WTC11 (cell line): ENCODE measurements around the gene H2AZ1. TPM values are rescaled to one million over a fixed set of nuclear protein-coding genes. Genes with fewer than 3 reads are reported as not detected.

ENCODE experiments used
- ATAC-seq: fragments of 200-7000 bp; cut with Tn5 transposase; 2 replicates; pipeline ENCODE4 v1.10.0; 2021; ENCODE audit warnings: mild to moderate bottlenecking, moderate library complexity
- CTCF ChIA-PET: fragments of 300-600 bp; sonication (Branson Sonifier 250); formaldehyde crosslinking; loops from one replicate; lab custom pipeline; 2021; ENCODE audit warnings: antibody characterized with exemption; lab: Charles Lee
- POLR2A ChIA-PET: fragments of 350-600 bp; sonication (Branson Sonifier 250); formaldehyde crosslinking; loops from one replicate; lab custom pipeline; 2021; ENCODE audit warnings: antibody characterized with exemption; lab: Charles Lee
- DNase-seq: peaks from one replicate; pipeline ENCODE4 v3.0.0; 2021; ENCODE audit warnings: low spot score
- H3K27ac Mint-ChIP-seq: 2 replicates; pipeline ENCODE4 v1.8.0; 2021; ENCODE audit warnings: mixed read lengths
- H3K27me3 Mint-ChIP-seq: 2 replicates; pipeline ENCODE4 v1.8.0; 2021; ENCODE audit warnings: low read depth, mild to moderate bottlenecking, moderate library complexity, mixed read lengths
- H3K36me3 Mint-ChIP-seq: 2 replicates; pipeline ENCODE4 v1.8.0; 2021; ENCODE audit warnings: mixed read lengths
- H3K4me1 Mint-ChIP-seq: 2 replicates; pipeline ENCODE4 v1.8.0; 2022; ENCODE audit warnings: mixed read lengths
- H3K4me3 Mint-ChIP-seq: 2 replicates; pipeline ENCODE4 v1.8.0; 2021; ENCODE audit warnings: mild to moderate bottlenecking, moderate library complexity, mixed read lengths
- H3K9me3 Mint-ChIP-seq: 2 replicates; pipeline ENCODE4 v1.8.0; 2021; ENCODE audit warnings: mixed read lengths
- CREB1 ChIP-seq: sonication (generic); formaldehyde crosslinking; IDR thresholded peaks from 2 replicates; pipeline ENCODE4 v1.8.0; 2023; ENCODE audit warnings: mild to moderate bottlenecking, missing genetic modification reagents
- EMX1 ChIP-seq: fragments of 250-450 bp; sonication (Bioruptor Pico); IDR thresholded peaks from 2 replicates; pipeline ENCODE4 v1.8.0; 2021; ENCODE audit warnings: mild to moderate bottlenecking
- FOXJ3 ChIP-seq: sonication (generic); formaldehyde crosslinking; IDR thresholded peaks from 2 replicates; pipeline ENCODE4 v1.9.0; 2021; ENCODE audit warnings: missing genetic modification reagents, mild to moderate bottlenecking, borderline replicate concordance
- FOXP1 ChIP-seq: sonication (generic); formaldehyde crosslinking; IDR thresholded peaks from 2 replicates; pipeline ENCODE4 v1.8.0; 2022; ENCODE audit warnings: missing genetic modification reagents, mild to moderate bottlenecking, moderate library complexity, borderline replicate concordance
- MYBL2 ChIP-seq: sonication (generic); formaldehyde crosslinking; IDR thresholded peaks from 2 replicates; pipeline ENCODE4 v1.8.1; 2023; ENCODE audit warnings: mild to moderate bottlenecking, moderate library complexity, missing genetic modification reagents
- NFATC4 ChIP-seq: fragments of 250-450 bp; sonication (Bioruptor Pico); IDR thresholded peaks from 2 replicates; pipeline ENCODE4 v1.9.0; 2021; ENCODE audit warnings: mild to moderate bottlenecking
- NR2C2 ChIP-seq: sonication (generic); formaldehyde crosslinking; IDR thresholded peaks from 2 replicates; pipeline ENCODE4 v1.8.0; 2022; ENCODE audit warnings: mild to moderate bottlenecking, missing genetic modification reagents
- OVOL2 ChIP-seq: fragments of 250-450 bp; sonication (Bioruptor Pico); IDR thresholded peaks from 2 replicates; pipeline ENCODE4 v1.9.0; 2021; ENCODE audit warnings: mild to moderate bottlenecking, borderline replicate concordance
- SOX15 ChIP-seq: fragments of 250-450 bp; sonication (Bioruptor Pico); IDR thresholded peaks from 2 replicates; pipeline ENCODE4 v1.9.0; 2021; ENCODE audit warnings: mild to moderate bottlenecking
- TEAD1 ChIP-seq: sonication (generic); formaldehyde crosslinking; IDR thresholded peaks from 2 replicates; pipeline ENCODE4 v1.8.0; 2022; ENCODE audit warnings: mild to moderate bottlenecking, missing genetic modification reagents
- TEAD4 ChIP-seq: sonication (generic); formaldehyde crosslinking; IDR thresholded peaks from 2 replicates; pipeline ENCODE4 v1.8.0; 2022; ENCODE audit warnings: mild to moderate bottlenecking, missing genetic modification reagents
- ZBTB43 ChIP-seq: sonication (generic); formaldehyde crosslinking; IDR thresholded peaks from 2 replicates; pipeline ENCODE4 v1.8.1; 2023; ENCODE audit warnings: mild to moderate bottlenecking, missing genetic modification reagents
- ZNF263 ChIP-seq: sonication (generic); formaldehyde crosslinking; IDR thresholded peaks from 2 replicates; pipeline ENCODE4 v1.8.1; 2022; ENCODE audit warnings: low read depth, mild to moderate bottlenecking, moderate library complexity, missing genetic modification reagents
- ZNF396 ChIP-seq: fragments of 250-450 bp; sonication (Bioruptor Pico); IDR thresholded peaks from 2 replicates; pipeline ENCODE4 v1.8.0; 2021; ENCODE audit warnings: mild to moderate bottlenecking, moderate library complexity, borderline replicate concordance
- ZNF425 ChIP-seq: fragments of 250-450 bp; sonication (Bioruptor Pico); conservative IDR thresholded peaks from 2 replicates; pipeline ENCODE4 v1.9.0; 2021; ENCODE audit warnings: mild to moderate bottlenecking
- ZNF512 ChIP-seq: sonication (generic); formaldehyde crosslinking; IDR thresholded peaks from 2 replicates; pipeline ENCODE4 v1.8.1; 2022; ENCODE audit warnings: missing genetic modification reagents, borderline replicate concordance
- ZNF532 ChIP-seq: fragments of 250-450 bp; sonication (Bioruptor Pico); IDR thresholded peaks from 2 replicates; pipeline ENCODE4 v1.9.0; 2021; ENCODE audit warnings: mild to moderate bottlenecking, borderline replicate concordance
- total RNA-seq: library from RNA; stranded (reverse); gene quantifications from 3 replicates; pipeline ENCODE4 v1.2.3, GENCODE V29; 2021
- TF ChIP-seq, protein P1 (sequence below): sonication (generic); formaldehyde crosslinking; IDR thresholded peaks from 2 replicates; pipeline ENCODE4 v1.8.1; 2023; ENCODE audit warnings: mild to moderate bottlenecking, missing genetic modification reagents, moderate library complexity
- TF ChIP-seq, protein P2 (sequence below): fragments of 250-450 bp; sonication (Bioruptor Pico); IDR thresholded peaks from 2 replicates; pipeline ENCODE4 v1.9.0; 2021; ENCODE audit warnings: mild to moderate bottlenecking

The H2AZ1 gene
- total RNA-seq, 1 experiment from 2014 or later, result 684 TPM

DNA sequence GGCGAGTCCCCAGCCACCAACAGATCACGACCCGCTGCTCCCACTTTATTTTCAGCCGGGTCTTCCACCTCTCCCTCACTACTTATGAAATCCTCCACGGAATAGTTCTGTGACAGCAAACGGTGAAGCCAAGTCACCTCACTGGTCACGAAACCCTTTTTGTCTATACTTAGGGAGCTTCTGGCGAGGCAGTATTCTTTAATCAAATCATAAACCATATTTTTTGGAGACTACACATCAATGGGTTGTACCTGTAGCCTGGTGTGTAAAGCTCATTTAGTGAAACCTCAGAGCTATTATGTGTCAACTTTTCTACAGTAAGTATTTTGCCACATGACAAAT, 809 bp upstream of the H2AZ1 start:
- TF ChIP-seq TEAD1 (CRISPR knock-in tag) (0 out of 2 replicates have a peak, but pooled peaks have one; percentile 10), OVOL2 (CRISPR knock-in tag) (no peak)
- Mint-ChIP-seq H3K9me3 (peaks cover 2% of the 10 kb centered on the region), H3K36me3 (peaks cover 1% of the 10 kb centered on the region; the same call in 1 of the 2 replicates), H3K4me3 (no peak overlapping the region), H3K27me3 (no peaks in the 10 kb centered on the region), H3K27ac (no peak overlapping the region), H3K4me1 (no peaks in the 10 kb centered on the region; the same call in 1 of the 2 replicates)
- DNase-seq (no peak), ATAC-seq (no peak)
- ChIA-PET CTCF (interaction anchor here (0.7 to 1.1 kb wide), 2 partner anchors 47 to 1331 kb away, joined by 3 to 4 read pairs; no protein-coding TSS in a partner anchor), POLR2A (interaction anchor here (1.2 to 1.8 kb wide), 3 partner anchors 10 to 105 kb away, joined by 3 to 8 read pairs (median 6); partner anchors contain the start of gene LAMTOR3)

DNA sequence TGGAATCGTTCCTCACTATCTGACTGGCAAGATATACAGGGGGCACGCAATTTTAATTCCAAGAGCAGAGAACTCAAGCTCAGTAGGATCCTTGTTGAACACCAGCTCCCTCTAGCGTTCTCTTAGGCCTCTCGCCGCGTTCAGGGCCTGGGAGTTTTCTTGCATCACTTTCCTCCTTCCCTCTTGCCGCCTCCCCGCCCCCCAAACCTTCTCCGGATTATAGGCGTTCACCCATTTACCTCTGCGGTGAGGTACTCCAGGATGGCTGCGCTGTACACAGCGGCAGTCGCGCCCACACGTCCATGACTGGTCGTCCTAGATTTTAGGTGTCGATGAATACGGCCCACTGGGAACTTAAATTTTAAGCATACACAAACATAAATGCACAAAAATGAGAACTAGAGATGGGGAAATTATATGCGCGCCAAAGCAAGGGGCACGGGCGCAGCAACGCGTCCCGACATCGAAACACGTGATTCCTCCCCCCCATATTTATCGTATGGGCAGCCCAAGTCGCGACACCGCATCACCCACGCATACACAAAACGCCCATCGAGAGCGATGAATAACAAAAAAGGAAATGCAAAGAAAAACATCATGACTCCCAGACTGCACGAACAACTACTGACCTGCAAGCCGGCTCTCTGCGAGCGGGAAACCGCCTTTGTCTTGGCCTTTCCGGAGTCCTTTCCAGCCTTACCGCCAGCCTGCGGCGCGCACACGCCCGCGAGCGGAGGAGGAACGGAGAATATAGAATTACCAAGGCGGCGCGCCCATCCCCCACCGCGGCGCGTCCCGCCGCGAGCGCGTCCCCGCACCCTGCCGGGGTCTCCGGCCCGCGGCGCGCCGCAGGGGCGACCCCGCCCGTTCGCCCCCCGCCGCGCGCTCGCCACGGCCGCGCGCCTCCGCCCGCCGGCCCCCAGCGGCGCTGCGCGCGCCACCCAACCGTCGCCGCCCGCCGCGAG, 759 bp downstream of the H2AZ1 start:
- DNase-seq (peak; percentile 90), ATAC-seq (peak; percentile 16)
- Mint-ChIP-seq H3K4me1 (peaks cover 12% of the 10 kb centered on the region), H3K36me3 (peaks cover 3% of the 10 kb centered on the region; the same call in 1 of the 2 replicates), H3K9me3 (no peaks in the 10 kb centered on the region), H3K27ac (no peak overlapping the region), H3K4me3 (no peak overlapping the region), H3K27me3 (no peaks in the 10 kb centered on the region)
- CTCF ChIA-PET, result interaction anchor here (0.6 to 1.4 kb wide), 6 partner anchors 9 to 144 kb away, joined by 3 to 6 read pairs (median 4); partner anchors contain the start of gene LAMTOR3
- POLR2A ChIA-PET, result interaction anchor here (1.0 to 1.8 kb wide), 4 partner anchors 9 to 106 kb away, joined by 3 to 9 read pairs (median 7); partner anchors contain the start of gene LAMTOR3
- TF ChIP-seq ZNF263 (CRISPR knock-in tag) (no peak), SOX15 (CRISPR knock-in tag) (no peak), ZNF512 (CRISPR knock-in tag) (no peak), MYBL2 (peak; percentile 37; the same call in 1 of the 2 replicates), ZNF425 (CRISPR knock-in tag) (no peak), NFATC4 (CRISPR knock-in tag) (peak; percentile 59; the same call in 1 of the 2 replicates), EMX1 (CRISPR knock-in tag) (peak; percentile 75; the same call in 1 of the 2 replicates), ZNF396 (no peak), FOXJ3 (CRISPR knock-in tag) (no peak), TEAD4 (CRISPR knock-in tag) (no peak), ZBTB43 (CRISPR knock-in tag) (no peak), FOXP1 (CRISPR knock-in tag) (peak; percentile 44; the same call in 1 of the 2 replicates), ZNF532 (CRISPR knock-in tag) (no peak), OVOL2 (CRISPR knock-in tag) (no peak), CREB1 (CRISPR knock-in tag) (no peak), NR2C2 (CRISPR knock-in tag) (0 out of 2 replicates have a peak, but pooled peaks have one; percentile 21)
- TF ChIP-seq, protein P1, sequence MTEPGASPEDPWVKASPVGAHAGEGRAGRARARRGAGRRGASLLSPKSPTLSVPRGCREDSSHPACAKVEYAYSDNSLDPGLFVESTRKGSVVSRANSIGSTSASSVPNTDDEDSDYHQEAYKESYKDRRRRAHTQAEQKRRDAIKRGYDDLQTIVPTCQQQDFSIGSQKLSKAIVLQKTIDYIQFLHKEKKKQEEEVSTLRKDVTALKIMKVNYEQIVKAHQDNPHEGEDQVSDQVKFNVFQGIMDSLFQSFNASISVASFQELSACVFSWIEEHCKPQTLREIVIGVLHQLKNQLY (CRISPR knock-in tag), result no peak
- TF ChIP-seq, protein P2, sequence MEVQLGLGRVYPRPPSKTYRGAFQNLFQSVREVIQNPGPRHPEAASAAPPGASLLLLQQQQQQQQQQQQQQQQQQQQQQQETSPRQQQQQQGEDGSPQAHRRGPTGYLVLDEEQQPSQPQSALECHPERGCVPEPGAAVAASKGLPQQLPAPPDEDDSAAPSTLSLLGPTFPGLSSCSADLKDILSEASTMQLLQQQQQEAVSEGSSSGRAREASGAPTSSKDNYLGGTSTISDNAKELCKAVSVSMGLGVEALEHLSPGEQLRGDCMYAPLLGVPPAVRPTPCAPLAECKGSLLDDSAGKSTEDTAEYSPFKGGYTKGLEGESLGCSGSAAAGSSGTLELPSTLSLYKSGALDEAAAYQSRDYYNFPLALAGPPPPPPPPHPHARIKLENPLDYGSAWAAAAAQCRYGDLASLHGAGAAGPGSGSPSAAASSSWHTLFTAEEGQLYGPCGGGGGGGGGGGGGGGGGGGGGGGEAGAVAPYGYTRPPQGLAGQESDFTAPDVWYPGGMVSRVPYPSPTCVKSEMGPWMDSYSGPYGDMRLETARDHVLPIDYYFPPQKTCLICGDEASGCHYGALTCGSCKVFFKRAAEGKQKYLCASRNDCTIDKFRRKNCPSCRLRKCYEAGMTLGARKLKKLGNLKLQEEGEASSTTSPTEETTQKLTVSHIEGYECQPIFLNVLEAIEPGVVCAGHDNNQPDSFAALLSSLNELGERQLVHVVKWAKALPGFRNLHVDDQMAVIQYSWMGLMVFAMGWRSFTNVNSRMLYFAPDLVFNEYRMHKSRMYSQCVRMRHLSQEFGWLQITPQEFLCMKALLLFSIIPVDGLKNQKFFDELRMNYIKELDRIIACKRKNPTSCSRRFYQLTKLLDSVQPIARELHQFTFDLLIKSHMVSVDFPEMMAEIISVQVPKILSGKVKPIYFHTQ (CRISPR knock-in tag), result 0 out of 2 replicates have a peak, but pooled peaks have one; percentile 43
